Ascending aorta (tissue), 2 donors: ENCODE results near the gene AFF2. TPM values are rescaled to one million over a fixed set of nuclear protein-coding genes. Genes with fewer than 3 reads are reported as not detected.

Experiments
- DNase-seq, 2 donors: peaks; one replicate each; pipeline ENCODE4 v3.0.0-alpha.2; 2019; ENCODE audit warnings: low spot score in 2 of 2
- H3K27ac ChIP-seq, 2 donors: fragments of 200-600 bp; sonication (generic); one replicate each; pipeline ENCODE4 v1.5.1; 2016 to 2017; ENCODE audit warnings: mild to moderate bottlenecking in 1 of 2
- H3K27me3 ChIP-seq: fragments of 200-600 bp; sonication (generic); one replicate; pipeline ENCODE4 v1.5.1; 2017
- H3K36me3 ChIP-seq, 2 donors: fragments of 200-600 bp; sonication (generic); one replicate each; pipeline ENCODE4 v1.5.1; 2016
- H3K4me1 ChIP-seq, 2 donors: fragments of 200-600 bp; sonication (generic); one replicate each; pipeline ENCODE4 v1.5.1; 2016 to 2017; ENCODE audit warnings: mild to moderate bottlenecking in 1 of 2
- H3K4me3 ChIP-seq, 2 donors: fragments of 200-600 bp; sonication (generic); one replicate each; pipeline ENCODE4 v1.5.1; 2016 to 2017; ENCODE audit warnings: mild to moderate bottlenecking in 1 of 2
- H3K9me3 ChIP-seq, 2 donors: fragments of 200-600 bp; sonication (generic); one replicate each; pipeline ENCODE4 v1.5.1; 2016
- CTCF ChIP-seq, 3 experiments: fragments of 200-600 bp in 2 of 3; fragments of 450-650 bp in 1 of 3; sonication (generic) in 2 of 3; IDR thresholded peaks; one replicate each; pipeline ENCODE4 v1.5.1; 2016 to 2019; ENCODE audit warnings: antibody characterized with exemption in 3 of 3, mild to moderate bottlenecking in 1 of 3, moderate library complexity in 1 of 3
- intact Hi-C: fragments of 100-400 bp; cut with DNase I; formaldehyde crosslinking; loops from one replicate; pipeline ENCODE4 v1.15.1; 2023
- total RNA-seq: library from RNA; depleted of rRNA; stranded (reverse); fragments of >200 nt; gene quantifications from one replicate; pipeline ENCODE4 v1.1.0, GENCODE V29; 2016

Gene AFF2
- total RNA-seq, 1 donor from 2014 or later = 2.3 TPM

GRCh38 chrX:148867596-148867995 lies 367.2 kb downstream of the AFF2 start:
- TF ChIP-seq CTCF (IDR thresholded peaks at IDR 0.05) = no peak
- Histone ChIP-seq H3K27me3 (no peaks in the 10 kb centered on the region), H3K36me3 (no peaks in the 10 kb centered on the region), H3K27ac (no peak overlapping the region), H3K9me3 (no peaks in the 10 kb centered on the region), H3K4me1 (no peaks in the 10 kb centered on the region), H3K4me3 (no peak overlapping the region)
- no peak for DNase-seq
- intact Hi-C loops = no loop called here

- intact Hi-C loops = no loop called here
- Histone ChIP-seq H3K27ac (no peak overlapping the region), H3K4me3 (no peak overlapping the region), H3K27me3 (no peaks in the 10 kb centered on the region), H3K4me1 (no peaks in the 10 kb centered on the region), H3K36me3 (no peaks in the 10 kb centered on the region), H3K9me3 (no peaks in the 10 kb centered on the region)
- no peak for DNase-seq
- no peak for TF ChIP-seq CTCF (IDR thresholded peaks at IDR 0.05)
Measured at GRCh38 chrX:148871422-148872160, 371.2 kb downstream of the AFF2 start.

- H3K4me3 ChIP-seq = no peak overlapping the region
- no peak overlapping the region for H3K27ac ChIP-seq
- no peaks in the 10 kb centered on the region for H3K36me3 ChIP-seq
- intact Hi-C loops = no loop called here
- DNase-seq = no peak
- no peak for TF ChIP-seq CTCF (IDR thresholded peaks at IDR 0.05)
- H3K4me1 ChIP-seq = no peaks in the 10 kb centered on the region
- H3K27me3 ChIP-seq = no peaks in the 10 kb centered on the region
- no peaks in the 10 kb centered on the region for H3K9me3 ChIP-seq
Measured at GRCh38 chrX:148872161-148872535, 371.7 kb downstream of the AFF2 start.

- TF ChIP-seq CTCF (IDR thresholded peaks at IDR 0.05) = no peak
- Histone ChIP-seq H3K27ac (no peak overlapping the region), H3K4me3 (no peak overlapping the region), H3K36me3 (no peaks in the 10 kb centered on the region), H3K4me1 (no peaks in the 10 kb centered on the region), H3K27me3 (no peaks in the 10 kb centered on the region), H3K9me3 (no peaks in the 10 kb centered on the region)
- intact Hi-C loops = no loop called here
- DNase-seq = no peak
Measured at GRCh38 chrX:148872881-148873280, 372.5 kb downstream of the AFF2 start.

GRCh38 chrX:148874636-148875246 lies 374.3 kb downstream of the AFF2 start:
- no peak for DNase-seq
- Histone ChIP-seq H3K4me1 (no peaks in the 10 kb centered on the region), H3K4me3 (no peak overlapping the region), H3K27ac (no peak overlapping the region), H3K9me3 (no peaks in the 10 kb centered on the region), H3K27me3 (no peaks in the 10 kb centered on the region), H3K36me3 (no peaks in the 10 kb centered on the region)
- TF ChIP-seq CTCF (IDR thresholded peaks at IDR 0.05) = no peak
- intact Hi-C loops = no loop called here
